ENCODE data around the gene PPIF.

PPIF gene

DNA sequence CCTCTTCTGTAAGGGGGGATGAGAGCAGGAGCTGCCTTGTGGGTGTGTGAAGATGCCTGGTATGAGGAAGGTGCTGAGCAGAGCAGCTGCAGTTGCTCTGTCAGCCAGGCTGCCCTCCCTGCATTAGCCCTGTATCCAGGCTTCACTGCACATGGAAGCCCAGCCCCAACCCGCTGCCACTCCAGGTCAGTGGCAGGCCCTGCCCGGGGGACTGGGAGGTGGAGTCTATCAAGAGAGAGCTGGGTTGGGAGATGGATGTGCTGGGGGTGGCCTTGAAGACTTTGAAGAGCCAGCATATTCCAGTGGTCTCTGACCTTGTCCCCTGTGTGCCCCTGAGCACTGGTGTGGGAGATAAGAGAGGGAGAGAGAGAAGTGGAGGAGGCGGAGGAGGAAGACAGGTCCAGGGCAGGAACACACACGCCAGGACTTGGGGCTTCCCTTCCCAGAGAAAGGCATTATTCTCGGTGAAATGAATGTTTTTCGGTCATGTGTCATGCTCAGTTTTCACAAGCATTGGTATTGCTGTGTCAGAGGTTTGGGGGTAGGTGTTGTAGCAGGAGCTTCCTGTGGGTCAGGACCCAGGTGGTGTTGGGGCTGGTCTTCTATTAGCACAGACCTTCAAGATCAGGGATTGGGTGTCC is 2.6 kb downstream of the PPIF start:
- DNase-seq, result no peak

DNA sequence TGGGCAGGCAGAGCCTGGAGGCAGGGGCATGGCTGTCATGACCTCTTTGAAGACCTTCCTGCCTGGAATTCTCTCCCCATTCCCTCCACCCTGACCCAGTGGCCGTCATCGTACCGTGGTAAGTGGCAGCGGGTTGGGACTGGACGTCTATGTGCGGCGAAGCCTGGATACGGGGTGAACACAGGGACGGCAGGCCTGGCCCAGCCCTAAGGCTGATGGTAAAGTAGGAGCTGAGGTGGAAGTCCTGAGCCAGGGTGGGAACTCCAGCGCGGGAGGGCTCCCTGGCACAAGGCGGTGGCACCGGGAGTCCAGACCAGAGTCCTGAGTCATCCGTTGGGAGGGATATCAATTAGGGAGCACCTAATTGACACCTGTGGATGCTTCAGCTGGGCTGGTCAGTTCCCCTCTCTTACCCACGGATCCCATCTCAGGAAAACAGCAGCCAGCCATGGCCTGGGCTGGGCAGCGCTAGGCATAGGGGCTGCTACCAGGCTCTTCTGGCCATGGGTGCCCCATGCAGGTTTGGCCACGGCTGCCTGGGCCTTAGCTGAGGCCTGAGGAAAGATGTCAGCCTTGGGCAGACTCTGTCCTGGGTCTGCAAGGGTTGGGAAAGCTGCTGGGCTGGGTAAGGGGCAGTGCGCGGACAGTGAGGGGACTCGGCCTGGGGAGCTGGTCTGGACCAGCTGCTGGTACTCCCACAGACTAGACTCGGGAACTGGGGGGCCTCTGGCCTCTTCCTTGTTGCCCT is 3.3 kb downstream of the PPIF start:
- DNase-seq, result no peak

DNA sequence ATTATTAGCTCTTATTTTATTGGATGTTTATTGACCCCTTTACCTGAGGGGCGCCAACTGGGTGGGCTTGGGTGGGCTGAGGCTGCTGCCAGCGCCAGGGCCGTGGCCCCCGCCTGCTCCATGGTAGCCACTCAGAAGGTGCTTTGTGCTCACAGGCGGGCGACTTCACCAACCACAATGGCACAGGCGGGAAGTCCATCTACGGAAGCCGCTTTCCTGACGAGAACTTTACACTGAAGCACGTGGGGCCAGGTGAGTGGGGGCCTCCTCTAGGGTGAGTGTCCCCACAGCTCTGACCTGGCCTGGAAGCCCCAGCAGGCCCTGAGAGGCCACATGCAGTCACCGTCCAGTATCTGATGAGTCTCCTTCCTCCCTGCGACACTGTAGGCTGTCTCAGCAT is 4.1 kb downstream of the PPIF start:
- DNase-seq, result no peak

DNA sequence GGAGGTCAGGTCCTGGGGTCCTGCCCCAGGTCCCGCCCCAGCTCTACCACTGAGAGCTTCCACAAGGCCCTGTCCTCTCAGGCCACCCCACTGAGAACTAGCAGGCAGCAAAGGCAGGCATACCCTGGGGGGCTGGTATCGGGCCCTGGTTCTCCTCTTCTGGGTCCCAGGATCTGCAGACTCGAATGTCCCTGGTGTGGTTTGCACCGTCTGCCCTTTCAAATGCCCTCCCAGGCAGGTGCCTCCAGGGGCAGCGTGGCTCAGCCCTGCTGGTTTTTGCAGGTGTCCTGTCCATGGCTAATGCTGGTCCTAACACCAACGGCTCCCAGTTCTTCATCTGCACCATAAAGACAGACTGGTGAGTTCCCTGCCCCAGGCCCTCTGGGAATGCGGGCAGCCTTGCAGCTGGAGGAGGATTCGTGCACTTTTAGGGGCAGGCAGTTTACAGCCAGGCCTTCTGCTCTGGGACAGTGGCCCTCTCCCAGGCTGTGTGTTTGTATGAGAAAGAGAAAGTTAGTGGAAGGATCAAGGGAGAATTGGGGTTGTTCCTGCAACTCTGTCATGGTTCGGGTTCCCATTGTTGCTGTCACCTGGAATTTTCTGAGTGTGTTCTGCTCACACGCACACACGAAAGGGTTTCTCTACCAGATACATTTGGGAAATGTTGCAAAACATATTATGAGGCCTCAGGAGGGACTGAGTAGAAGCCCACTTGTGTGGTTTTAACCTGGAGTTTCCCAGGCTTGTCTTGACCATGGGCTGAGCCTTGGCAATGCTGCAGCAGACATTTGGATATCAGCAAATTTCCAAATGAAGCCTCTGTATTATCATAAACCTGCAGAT is 5.0 kb downstream of the PPIF start:
- DNase-seq, result no peak

DNA sequence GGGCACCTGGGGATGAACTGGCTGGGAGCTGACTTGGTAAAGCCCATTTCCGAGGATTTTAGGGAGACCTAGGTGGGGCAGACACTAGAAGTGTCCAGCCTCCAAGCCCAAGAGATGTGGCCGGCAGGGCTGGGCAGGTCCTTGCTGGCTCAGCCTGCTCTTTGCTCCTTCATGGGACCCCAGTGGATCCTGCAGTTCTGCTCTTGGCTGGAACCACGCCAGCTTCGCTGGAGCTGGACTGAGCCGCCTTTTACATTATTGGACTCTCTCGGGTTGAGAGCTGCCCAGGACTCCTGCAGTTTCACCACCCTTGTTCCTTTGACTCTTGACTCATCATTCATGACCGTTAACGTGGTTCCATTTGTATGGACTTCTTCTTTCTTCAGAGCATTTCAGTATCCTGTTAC is 5.7 kb downstream of the PPIF start:
- no peak for DNase-seq

DNA sequence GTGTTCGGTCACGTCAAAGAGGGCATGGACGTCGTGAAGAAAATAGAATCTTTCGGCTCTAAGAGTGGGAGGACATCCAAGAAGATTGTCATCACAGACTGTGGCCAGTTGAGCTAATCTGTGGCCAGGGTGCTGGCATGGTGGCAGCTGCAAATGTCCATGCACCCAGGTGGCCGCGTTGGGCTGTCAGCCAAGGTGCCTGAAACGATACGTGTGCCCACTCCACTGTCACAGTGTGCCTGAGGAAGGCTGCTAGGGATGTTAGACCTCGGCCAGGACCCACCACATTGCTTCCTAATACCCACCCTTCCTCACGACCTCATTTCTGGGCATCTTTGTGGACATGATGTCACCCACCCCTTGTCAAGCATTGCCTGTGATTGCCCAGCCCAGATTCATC is 6.5 kb downstream of the PPIF start:
- no peak for DNase-seq

DNA sequence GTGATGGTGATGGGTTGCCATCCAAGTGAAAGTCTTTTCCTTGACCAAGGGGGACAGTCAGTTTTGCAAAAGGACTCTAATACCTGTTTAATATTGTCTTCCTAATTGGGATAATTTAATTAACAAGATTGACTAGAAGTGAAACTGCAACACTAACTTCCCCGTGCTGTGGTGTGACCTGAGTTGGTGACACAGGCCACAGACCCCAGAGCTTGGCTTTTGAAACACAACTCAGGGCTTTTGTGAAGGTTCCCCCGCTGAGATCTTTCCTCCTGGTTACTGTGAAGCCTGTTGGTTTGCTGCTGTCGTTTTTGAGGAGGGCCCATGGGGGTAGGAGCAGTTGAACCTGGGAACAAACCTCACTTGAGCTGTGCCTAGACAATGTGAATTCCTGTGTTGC is 6.9 kb downstream of the PPIF start:
- no peak for DNase-seq

DNA sequence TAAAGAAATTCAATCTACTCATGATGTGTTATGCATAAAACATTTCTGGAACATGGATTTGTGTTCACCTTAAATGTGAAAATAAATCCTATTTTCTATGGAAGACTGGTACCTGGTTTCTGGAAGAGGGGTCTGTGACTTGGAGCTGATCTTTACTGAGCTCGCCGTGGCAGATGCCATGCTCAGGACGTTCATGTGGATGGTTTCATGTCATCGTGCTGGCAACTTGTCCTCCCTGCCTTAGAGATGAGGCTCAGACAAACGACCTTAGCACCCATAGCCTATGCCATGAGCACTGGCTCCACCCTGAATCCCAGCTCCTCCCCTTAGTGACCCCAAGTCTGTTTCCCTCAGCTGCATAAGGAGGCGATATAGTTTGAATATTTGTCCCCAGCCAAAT is 7.3 kb downstream of the PPIF start:
- DNase-seq, result no peak

DNA sequence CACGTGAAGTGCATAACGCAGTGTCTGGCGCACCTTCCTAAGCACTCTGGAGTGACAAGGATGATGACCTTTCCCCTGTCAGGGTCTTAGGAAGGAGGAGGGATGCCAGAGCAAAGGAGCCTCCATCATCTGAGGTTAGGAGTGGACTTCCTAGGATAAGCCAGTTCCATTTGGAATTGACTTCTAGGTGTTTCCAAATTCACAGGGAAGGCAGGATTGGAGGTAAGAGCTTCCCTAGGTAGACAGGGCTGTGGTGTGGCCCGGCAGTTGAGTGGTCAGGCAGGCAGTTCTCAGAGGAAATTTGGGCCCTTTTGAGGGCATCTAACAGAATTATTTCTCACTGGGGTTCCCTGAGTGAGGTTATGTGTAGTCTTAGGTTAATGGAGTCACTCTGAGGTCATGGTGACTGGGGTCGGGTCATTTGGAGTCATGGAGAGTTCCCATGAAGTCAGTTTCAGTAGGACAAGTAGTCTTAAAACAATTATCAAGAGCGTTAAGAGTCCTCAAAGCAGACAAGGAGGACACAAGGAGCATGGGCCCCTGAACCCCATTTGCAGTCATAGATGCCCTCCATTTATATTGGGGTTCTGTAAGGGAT is 8.2 kb downstream of the PPIF start:
- no peak for DNase-seq

DNA sequence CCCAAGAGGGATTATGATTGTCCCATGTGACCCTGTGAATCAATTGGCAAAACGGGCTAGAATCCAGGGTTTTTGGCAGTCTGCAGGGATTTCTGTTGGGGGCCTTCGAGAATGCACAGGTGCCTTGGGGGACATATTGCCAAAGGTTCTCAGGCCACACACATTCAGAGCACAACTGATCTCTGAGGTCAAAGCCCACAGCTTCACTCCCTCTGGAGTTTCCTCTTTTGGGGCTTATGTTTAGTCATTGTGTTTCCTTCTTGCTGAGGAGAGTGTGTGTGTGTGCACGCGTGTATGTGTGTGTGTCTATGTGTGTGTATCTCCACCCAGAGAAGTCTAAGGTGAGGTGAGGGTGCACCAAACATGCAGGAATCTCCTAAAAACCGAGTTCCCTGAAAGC is 8.8 kb downstream of the PPIF start:
- no peak for DNase-seq

DNA sequence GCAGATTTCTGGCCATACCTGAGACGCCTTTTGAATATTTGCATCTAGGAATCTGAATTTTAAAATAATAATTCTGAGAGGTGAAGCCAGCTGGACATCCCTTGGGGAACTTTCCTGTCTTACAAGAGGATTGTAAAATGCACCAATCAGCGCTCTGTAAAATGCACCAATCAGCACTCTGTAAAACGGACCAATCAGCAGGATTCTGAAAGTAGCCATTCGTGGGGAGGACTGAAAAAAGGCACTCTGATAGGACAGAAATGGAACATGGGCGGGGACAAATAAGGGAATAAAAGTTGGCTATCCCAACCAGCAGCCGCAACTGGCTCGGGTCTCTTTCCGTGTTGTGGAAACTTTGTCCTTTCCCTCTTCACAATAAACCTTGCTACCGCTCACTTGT is 9.9 kb downstream of the PPIF start:
- DNase-seq, result no peak

DNA sequence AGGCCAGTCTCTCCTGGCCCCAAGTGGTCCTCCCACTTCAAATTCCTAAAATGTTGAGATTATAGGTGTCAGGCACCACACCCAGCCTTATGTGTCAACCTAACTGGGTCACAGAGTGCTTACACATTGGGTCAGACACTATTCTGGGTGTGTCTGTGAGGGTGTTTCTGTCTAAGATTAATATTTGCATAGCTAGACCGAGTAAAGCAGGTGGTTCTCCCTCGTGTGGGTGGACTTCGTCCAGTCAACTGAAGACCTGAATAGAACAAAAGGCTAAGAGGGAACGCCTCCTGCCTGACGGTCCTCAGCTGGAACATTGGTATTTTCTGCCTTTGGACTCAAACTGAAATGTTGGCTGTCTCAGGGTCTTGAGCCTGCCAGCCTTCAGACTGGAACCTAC is 11.5 kb downstream of the PPIF start:
- no peak for DNase-seq

DNA sequence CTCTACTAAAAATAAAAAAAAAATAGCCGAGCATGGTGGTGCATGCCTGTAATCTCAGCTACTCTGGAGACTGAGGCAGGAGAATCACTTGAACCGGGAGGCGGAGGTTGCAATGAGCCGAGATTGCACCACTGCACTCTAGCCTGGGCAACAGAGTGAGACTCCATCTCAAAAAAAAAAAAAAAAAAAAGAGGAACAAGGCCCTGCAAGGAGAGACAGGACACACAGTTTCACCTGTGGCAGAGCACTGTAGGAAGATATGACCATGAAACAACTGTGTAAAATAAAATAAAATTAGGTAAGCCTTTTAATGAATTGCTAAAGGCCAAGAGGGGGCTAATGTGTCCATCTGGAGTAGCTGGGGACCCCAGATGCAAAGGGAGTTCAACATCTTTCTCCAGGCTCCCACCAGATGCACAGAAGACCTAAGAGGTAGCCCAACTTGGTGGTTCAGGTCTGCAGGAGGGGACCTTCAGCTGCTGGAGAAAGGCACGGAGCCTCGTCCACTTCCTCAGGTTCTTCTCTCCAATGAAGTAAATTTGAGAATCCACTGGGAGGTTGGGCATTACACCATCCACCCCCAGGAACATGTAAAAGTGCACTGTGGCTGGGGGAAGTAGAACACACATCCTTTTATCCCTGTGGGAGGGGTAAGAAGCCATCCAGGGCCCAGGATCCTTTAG is 12.7 kb downstream of the PPIF start:
- DNase-seq, result no peak

DNA sequence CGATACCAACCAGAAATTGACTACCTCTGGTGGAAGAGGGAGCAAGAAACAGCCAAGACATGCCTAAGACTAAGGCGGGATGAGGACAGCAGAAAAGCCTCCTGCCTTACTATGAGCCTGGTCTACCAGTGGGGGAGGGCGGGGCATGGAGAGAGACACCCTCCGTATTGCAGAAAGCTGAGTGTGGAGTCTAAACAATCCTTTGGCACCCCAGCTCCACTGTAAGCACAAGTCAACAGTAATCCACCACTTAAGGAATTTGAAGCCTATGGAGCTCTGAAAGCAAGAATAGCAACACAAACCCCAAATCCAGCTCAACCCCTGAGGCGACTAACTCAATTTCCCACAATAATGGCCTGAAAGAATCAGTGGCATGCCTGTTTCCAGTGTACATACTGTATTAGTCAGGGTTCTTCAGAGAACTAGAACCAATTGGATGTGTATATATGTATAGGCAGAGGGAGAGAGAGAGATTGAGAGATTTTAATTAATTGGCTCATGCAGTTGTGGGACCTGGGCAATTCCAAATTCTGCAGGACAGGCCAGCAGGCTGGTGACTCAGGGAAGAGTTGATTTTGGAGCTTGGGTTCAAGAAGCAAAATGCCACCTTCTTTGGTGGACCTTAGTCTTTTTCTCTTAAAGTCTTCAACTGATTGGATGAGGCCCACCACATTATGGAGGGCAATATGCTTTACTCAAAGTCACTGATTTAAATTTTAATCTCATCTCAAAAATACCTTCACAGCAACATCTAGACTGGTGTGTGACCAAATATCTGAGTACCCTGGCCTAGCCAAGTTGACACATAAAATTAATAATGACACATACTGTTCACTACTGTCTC is 13.5 kb downstream of the PPIF start:
- no peak for DNase-seq

DNA sequence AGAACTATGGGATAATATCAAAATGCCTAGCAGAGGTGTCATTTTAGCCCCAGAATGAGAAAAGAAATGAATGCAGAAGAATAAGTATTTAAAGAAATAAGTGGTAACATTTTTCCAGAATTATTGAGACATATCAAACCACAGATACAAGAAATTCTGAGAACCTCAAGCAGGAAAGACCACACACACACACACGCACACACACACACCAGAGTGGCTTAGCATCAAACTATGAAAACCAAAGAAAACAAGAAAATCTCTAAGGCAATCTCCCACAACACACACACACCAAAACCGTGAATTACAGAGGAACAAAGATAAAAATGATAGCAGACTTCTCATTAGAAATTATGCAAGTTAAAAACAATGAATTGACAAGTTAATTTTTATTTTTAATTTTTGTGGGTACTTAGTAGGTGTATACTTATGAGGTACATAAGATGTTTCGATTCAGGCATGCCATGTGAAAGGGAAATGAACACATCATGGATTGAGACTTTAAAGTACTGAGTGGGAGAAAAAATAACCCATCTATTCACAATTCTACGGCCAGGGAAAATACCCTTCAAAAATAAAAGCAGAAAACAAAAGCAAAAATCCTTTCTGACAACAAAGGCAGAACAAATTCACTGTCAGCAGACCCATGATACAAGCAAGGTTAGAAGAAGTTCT is 14.6 kb downstream of the PPIF start:
- DNase-seq, result no peak

DNA sequence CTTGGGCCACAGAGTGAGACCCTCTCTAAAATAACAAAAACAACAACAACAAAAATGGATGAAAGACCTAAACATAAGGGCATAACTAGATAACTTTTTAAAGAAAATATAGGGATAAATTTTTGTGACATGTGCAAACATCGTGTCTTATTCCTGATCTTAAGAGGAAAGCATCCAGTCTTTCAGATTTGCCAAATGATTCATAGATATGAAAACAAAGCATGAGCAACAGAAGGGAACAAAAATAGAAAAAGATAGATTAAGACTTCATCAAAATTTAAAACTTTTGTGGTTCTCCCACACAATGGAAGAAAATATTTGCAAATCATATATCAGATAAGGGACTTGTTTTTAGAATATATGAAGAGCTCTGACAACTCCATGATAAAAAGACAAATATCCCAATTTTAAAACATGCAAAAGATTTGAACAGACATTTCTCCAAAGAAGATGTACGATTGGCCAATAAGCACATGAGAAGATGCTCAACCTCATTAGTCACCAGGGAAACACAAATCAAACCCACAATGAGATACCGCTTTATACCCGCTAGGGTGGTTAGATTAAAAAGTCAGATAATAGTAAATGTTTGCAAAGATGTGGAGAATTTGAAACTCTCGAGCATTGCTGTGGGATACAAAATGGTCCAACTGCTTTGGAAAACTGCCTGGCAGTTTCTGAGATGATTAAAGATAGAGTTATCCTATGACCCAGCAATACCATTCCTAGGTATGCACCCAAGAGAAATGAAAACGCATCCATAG is 20.3 kb downstream of the PPIF start:
- DNase-seq, result no peak

DNA sequence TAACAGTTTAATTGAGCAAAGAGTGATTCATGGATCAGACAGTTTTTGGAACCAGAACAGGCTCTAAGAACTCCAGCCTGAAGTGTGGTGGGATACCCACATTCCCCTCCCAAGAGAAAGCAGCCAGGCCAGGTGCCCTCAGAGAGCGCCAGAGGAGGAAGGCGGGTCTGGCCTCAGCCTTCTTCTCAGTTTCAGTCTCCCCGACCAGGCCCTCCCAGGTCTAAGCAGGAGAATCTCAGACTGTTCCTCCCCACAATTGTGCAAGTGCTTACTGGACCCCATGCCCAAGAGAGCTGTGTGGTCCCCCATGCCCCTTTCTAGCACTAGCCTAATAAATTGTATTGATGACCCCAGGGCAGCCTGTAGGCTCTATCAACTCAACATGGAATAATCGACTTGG is 25.6 kb downstream of the PPIF start:
- DNase-seq, result no peak

DNA sequence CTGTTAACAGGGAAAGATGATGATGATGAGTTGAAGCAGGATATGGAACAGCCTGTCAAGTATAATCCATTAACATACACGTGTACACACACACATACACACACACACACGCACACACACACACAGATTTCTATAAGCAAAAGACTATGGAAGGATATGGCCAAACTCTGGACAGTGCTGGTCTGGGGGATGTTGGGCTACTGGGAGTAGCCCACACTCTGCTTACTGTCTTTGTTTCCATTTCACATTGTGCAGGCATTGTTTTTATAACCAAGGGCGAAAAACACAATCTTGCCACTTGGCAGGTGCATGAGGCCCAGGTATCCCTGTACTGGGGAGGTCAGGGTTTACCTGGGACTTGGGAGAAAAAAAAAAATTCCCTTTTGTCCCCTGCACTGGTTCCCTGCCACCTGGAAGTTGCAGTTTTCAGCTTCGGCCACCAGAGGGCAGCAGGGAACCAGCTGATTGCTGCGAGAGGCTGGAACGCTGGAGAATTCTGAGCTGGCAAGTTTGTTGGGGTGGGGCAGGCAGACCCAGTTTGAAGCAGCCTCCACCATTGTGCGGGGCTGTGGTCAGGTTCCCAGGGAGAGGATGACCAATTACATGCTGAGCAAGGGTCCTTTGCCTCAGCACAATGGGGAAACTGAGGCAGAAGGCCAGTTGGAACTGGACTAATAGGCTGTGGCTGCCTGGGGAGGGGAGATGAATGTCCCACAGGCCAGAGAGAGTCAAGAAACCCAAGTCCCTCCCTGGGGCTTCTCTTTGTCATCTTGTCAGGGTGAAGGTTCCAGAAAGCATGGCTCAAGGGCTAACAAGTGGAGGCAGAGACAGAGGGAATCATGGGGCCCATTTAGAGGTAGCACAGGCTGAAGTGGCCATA is 27.3 kb downstream of the PPIF start:
- DNase-seq, result no peak

DNA sequence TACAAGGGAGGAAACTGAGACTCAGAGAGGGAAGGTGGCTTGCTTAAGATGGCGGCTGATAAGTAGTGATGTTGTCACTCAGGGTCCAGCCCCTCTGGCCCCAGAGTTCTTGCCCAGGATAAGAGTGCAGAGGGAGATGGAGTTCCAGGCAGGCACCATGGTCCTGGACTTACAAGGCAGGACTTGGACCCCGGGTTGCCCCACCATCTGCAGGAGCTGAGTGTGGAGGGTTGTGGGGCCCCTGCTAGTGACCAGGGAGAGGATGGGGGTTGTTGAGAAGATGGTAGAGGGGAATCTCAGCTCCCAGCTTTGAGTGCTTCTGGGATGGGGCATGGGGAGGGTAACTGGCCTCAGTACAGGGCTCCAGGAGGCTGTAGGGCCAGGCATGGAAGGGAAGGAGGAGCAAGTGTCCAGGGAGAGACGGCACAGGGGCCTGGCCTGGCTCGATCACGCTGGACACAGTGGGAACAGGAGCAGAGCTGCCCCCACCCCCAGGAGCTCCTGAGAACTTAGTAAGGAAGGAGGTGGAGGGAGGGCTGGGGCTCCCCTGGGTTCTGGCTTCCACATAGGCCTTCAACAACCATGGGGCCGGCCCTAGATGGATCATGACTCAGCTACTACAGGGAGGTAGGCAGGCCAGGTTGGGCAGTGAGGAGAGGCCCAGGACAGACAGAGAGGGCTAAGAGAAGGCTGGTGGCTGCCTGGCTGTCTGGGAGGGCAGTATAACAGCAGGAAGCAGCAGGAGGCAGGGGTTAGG is 28.2 kb downstream of the PPIF start:
- no peak for DNase-seq
